ENCODE measurements around the gene ADARB2.

The ADARB2 gene

GRCh38 chr10:1683649-1684048 is 53.7 kb downstream of the ADARB2 start:
- no peak for DNase-seq

GRCh38 chr10:1679821-1680650 is 57.3 kb downstream of the ADARB2 start:
- DNase-seq, result no peak

- DNase-seq, result no peak
Observed at GRCh38 chr10:1678084-1678483, 59.2 kb downstream of the ADARB2 start.

GRCh38 chr10:1677307-1677939 is 59.9 kb downstream of the ADARB2 start:
- DNase-seq, result no peak

- DNase-seq, result no peak
Observed at GRCh38 chr10:1674501-1674900, 62.8 kb downstream of the ADARB2 start.

GRCh38 chr10:1673568-1674345 is 63.6 kb downstream of the ADARB2 start:
- no peak for DNase-seq

- no peak for DNase-seq
Observed at GRCh38 chr10:1672001-1672781, 65.1 kb downstream of the ADARB2 start.

- no peak for DNase-seq
Observed at GRCh38 chr10:1671366-1672000, 65.8 kb downstream of the ADARB2 start.

- DNase-seq, result no peak
Observed at GRCh38 chr10:1670541-1671365, 66.6 kb downstream of the ADARB2 start.

- DNase-seq, result no peak
Observed at GRCh38 chr10:1669433-1669832, 67.9 kb downstream of the ADARB2 start.

GRCh38 chr10:1668399-1668798 is 68.9 kb downstream of the ADARB2 start:
- DNase-seq, result no peak

GRCh38 chr10:1667392-1667791 is 69.9 kb downstream of the ADARB2 start:
- no peak for DNase-seq

GRCh38 chr10:1666147-1666546 is 71.2 kb downstream of the ADARB2 start:
- no peak for DNase-seq

- DNase-seq, result no peak
Observed at GRCh38 chr10:1665681-1666080, 71.6 kb downstream of the ADARB2 start.

GRCh38 chr10:1665021-1665661 is 72.2 kb downstream of the ADARB2 start:
- DNase-seq, result no peak

GRCh38 chr10:1664333-1664964 is 72.9 kb downstream of the ADARB2 start:
- no peak for DNase-seq

GRCh38 chr10:1663226-1663625 is 74.1 kb downstream of the ADARB2 start:
- DNase-seq, result no peak

- DNase-seq, result no peak
Observed at GRCh38 chr10:1662438-1663025, 74.8 kb downstream of the ADARB2 start.

GRCh38 chr10:1661859-1662437 is 75.4 kb downstream of the ADARB2 start:
- DNase-seq, result no peak

- no peak for DNase-seq
Observed at GRCh38 chr10:1661416-1661815, 75.9 kb downstream of the ADARB2 start.

All from DMS 273 treated with DMSO at 0.1 percent for 48 hours (cell line).